Muscle layer of duodenum (tissue), 2 donors: ENCODE measurements around the gene IKZF2.

Experiments used
- H3K27ac ChIP-seq: one replicate; pipeline ENCODE4 v1.7.0; 2013; ENCODE audit warnings: mild to moderate bottlenecking, low read length
- H3K27me3 ChIP-seq: one replicate; pipeline ENCODE4 v1.7.0; 2013; ENCODE audit warnings: low read depth, mild to moderate bottlenecking, control low read depth, low read length
- H3K36me3 ChIP-seq, 2 donors: one replicate each; pipeline ENCODE4 v1.7.0; 2013; ENCODE audit warnings: low read length in 2 of 2, control low read depth in 1 of 2, mild to moderate bottlenecking in 1 of 2; ENCODE audit not compliant: insufficient read depth in 2 of 2, control insufficient read depth in 1 of 2
- H3K4me1 ChIP-seq, 2 donors: one replicate each; pipeline ENCODE4 v1.7.0; 2013; ENCODE audit warnings: low read length in 2 of 2, mild to moderate bottlenecking in 2 of 2, control low read depth in 1 of 2, moderate library complexity in 1 of 2; ENCODE audit not compliant: insufficient read depth in 2 of 2, control insufficient read depth in 1 of 2
- H3K4me3 ChIP-seq, 2 donors: one replicate each; pipeline ENCODE4 v1.7.0; 2013; ENCODE audit warnings: low read length in 2 of 2, low read depth in 1 of 2, mild to moderate bottlenecking in 1 of 2
- H3K9me3 ChIP-seq, 2 donors: one replicate each; pipeline ENCODE4 v1.7.0; 2013; ENCODE audit warnings: low read length in 2 of 2, control low read depth in 1 of 2, mild to moderate bottlenecking in 1 of 2; ENCODE audit not compliant: control insufficient read depth in 1 of 2
- donor health status: healthy.

IKZF2 gene

DNA sequence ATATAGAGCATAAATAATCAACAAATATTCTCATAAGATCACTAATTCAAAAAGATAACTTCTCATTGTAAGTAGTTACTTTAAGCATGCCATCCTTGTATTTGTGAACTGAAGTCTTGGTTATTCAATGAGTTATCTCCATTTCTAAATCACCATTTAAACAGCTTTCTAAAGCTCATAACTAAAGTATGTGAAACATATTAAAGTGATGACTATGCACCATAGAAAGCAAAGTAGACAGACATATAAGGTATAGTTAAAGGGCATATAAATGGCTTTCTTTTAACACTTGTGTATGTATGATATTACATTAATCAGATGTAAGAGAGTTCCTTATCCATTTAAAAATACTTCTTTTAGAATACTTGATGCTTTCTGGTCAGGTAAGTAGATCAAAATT is 83.5 kb downstream of the IKZF2 start:
- Histone ChIP-seq H3K27ac (no peak overlapping the region), H3K36me3 (no peaks in the 10 kb centered on the region), H3K27me3 (no peaks in the 10 kb centered on the region), H3K4me1 (peaks cover 0 to 11% of the 10 kb centered on the region in 2 donors), H3K4me3 (no peak overlapping the region), H3K9me3 (no peaks in the 10 kb centered on the region)

DNA sequence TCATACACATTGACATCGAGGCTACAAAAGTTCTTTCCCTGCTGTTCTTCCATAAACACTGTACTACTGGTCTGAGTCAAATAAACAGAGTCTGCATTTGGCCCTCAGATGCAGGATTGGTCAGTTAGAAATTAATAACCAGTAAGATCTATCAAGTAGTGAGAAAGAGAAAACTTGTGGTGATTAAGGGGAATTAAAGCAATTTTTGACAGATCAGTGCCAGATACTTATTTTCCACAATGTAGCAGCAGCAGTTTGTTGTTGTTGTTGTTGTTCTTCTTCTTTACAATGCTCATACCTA is 85.0 kb downstream of the IKZF2 start:
- no peaks in the 10 kb centered on the region for H3K9me3 ChIP-seq
- H3K4me1 ChIP-seq = peaks cover 0 to 11% of the 10 kb centered on the region in 2 donors
- H3K27me3 ChIP-seq = no peaks in the 10 kb centered on the region
- peak overlapping the region; percentile 20 to 26 for H3K4me3 ChIP-seq
- no peak overlapping the region for H3K27ac ChIP-seq
- H3K36me3 ChIP-seq = no peaks in the 10 kb centered on the region

DNA sequence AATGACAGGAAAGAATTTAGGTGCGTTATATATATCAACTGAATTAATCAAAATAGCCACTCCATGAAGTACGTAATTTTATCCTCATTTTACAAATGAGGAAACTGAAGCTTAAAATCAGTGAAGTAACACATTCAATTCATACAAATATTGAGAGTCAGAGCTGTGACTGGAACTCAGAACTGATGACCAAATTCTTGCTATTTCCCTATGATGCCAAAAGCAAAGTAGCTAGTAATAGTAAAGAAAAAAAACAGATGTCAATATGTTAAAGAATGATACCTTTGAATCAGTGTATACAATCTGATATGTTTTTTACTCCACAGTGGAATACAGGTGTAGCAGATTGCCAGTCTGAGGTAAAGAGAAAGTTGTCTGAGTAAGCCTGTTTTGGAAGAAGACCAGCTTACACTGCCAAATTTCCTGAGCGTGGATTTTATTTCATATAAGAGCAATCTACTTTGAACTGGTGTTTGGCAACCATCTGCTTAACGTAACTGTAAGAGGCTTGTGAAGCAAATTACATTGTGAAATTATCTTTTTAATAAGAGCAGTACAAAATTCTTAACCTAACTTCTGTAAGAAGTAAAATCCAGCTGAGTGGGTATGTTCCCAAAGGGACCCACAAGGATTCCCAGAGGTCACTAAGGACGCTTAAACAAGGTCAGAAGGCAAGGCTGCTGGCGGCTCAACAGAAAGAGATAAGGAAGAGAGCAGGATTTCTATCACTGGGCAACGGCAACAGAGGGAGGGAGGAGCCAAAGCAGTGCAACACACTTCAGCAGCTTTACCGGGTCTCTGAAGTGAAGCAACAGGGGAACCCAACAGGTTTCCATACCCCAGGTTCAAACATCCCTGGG is 85.6 kb downstream of the IKZF2 start:
- Histone ChIP-seq H3K27ac (no peak overlapping the region), H3K4me3 (peak overlapping the region; percentile 20 to 26), H3K9me3 (no peaks in the 10 kb centered on the region)

DNA sequence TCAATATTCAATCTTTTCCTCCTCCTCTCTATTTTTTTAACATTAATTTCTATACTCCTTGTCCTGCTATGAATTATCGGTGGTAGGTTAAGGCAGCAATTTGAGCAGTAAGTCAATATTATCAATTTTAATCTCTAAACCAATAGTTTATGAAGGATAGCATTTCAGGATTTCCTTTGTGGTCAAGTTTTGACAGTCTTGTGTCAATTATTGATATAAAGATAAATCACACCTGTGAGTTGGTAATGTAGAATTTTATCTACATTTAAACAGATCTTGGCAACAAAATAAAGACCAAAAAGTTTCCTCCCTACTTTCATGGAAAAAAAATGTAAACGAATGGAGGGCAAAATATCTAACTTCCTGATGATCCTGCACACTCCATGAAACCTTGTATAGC is 87.3 kb downstream of the IKZF2 start:
- H3K27me3 ChIP-seq = no peaks in the 10 kb centered on the region
- H3K4me3 ChIP-seq = no peak overlapping the region

More for the DNA sequence above, 85.6 kb downstream of the IKZF2 start:
- Histone ChIP-seq H3K36me3 (no peaks in the 10 kb centered on the region), H3K27me3 (no peaks in the 10 kb centered on the region), H3K4me1 (peaks cover 0 to 11% of the 10 kb centered on the region in 2 donors)

DNA sequence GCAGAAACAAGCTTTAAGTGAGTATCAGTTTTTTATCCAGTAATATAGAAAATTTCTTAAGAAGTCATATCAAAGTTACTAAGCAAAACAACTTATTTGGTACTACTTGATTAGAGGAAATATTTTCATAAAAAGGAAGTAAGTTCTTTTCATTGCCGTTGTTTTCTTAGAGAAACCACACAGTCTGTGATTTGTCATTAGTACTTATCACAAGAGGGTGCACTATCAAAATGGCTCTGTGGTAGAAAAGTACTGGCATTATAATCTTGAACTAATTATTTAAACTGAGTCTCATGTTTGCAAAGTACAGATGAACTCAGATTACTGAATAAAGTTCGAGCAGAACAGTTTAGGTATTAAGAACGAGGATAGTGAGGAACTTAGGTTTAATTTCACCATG is 93.4 kb downstream of the IKZF2 start:
- H3K4me3 ChIP-seq = no peak overlapping the region
- H3K27ac ChIP-seq = no peak overlapping the region
- H3K9me3 ChIP-seq = no peaks in the 10 kb centered on the region
- no peaks in the 10 kb centered on the region for H3K36me3 ChIP-seq
- H3K27me3 ChIP-seq = no peaks in the 10 kb centered on the region
- no peaks in the 10 kb centered on the region for H3K4me1 ChIP-seq

More for the DNA sequence above, 87.3 kb downstream of the IKZF2 start:
- Histone ChIP-seq H3K4me1 (peaks cover 0 to 11% of the 10 kb centered on the region in 2 donors), H3K9me3 (no peaks in the 10 kb centered on the region), H3K36me3 (no peaks in the 10 kb centered on the region), H3K27ac (no peak overlapping the region)

DNA sequence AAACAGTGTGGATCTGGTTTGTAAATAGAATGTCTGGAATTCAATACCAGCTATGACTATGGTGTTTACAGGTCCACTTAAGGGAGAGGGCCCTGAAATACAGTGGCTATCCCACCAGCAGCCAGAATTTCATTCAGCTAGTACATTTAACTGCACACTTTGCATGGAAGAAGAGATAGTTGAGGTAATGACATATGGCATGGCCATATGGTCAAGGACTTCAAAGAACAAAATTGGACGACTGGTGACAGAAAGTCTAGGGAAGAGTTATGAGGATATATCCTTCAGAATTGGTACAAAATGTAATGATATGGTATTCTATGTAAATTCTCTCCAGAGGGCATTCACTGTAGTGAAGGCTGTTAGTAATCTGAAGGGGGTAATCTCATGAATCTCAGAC is 105.0 kb downstream of the IKZF2 start:
- H3K27me3 ChIP-seq = no peaks in the 10 kb centered on the region
- peaks cover 0 to 14% of the 10 kb centered on the region in 2 donors for H3K36me3 ChIP-seq
- H3K4me3 ChIP-seq = no peak overlapping the region
- H3K4me1 ChIP-seq = no peaks in the 10 kb centered on the region
- H3K27ac ChIP-seq = no peak overlapping the region
- H3K9me3 ChIP-seq = no peaks in the 10 kb centered on the region

DNA sequence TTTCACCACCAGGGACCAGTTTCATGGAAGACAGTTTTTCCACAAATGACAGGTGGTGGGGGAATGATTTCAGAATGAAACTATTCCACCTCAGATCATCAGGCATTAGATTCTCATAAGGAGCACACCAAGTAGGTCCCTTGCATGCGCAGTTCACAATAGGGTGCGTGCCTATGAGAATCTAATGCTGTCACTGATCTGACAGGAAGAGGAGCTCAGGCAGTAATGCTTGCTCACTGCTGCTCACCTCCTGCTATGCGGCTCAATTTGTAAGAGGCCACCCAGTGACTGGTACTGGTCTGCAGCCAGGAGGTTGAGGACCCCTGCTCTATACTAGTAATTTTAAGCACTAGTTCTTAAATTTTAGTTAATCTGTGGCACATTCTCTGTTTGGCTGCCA is 107.8 kb downstream of the IKZF2 start:
- H3K4me3 ChIP-seq = no peak overlapping the region
- no peaks in the 10 kb centered on the region for H3K27me3 ChIP-seq
- H3K9me3 ChIP-seq = no peaks in the 10 kb centered on the region
- H3K36me3 ChIP-seq = peaks cover 0 to 14% of the 10 kb centered on the region in 2 donors
- H3K27ac ChIP-seq = no peak overlapping the region
- H3K4me1 ChIP-seq = no peaks in the 10 kb centered on the region

DNA sequence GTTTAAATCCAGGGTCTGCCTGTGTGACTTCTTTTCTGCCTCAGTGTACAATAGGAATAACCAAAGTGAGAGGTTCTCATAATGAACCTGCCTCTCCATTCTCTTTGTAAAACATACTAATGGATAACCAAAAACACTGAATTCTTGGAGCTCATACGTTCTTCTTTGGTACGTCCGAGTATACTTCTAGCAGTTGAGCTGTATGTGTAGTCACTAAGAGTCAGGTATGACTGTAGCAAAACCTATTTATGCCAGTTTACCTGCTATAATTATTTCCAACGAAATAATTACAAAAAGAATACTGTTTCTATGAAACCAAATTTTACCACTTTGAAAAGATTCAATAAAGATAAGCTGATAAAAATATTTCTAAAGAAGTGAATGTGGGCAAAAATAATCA is 109.2 kb downstream of the IKZF2 start:
- H3K4me3 ChIP-seq = no peak overlapping the region
- H3K9me3 ChIP-seq = no peaks in the 10 kb centered on the region
- H3K27ac ChIP-seq = no peak overlapping the region
- H3K27me3 ChIP-seq = no peaks in the 10 kb centered on the region
- H3K36me3 ChIP-seq = peaks cover 0 to 11% of the 10 kb centered on the region in 2 donors
- no peaks in the 10 kb centered on the region for H3K4me1 ChIP-seq

DNA sequence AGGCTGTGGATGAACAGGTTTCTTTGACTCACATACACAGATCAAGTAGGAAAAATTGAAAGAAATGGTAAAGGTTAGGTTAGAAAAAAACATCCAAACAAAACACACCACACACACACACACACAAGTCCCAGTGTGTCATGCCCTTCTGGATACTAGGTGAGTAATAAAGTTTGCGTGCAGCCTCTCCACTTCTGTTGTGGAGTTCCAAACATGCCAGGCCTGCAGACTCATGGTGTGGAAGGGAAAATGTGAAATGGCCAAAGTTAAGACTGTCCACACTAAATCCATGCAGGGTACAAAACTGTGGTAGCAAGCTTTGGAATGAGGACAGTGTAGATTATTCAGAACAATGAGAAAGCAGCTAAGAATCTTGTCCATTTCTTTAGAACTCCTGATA is 114.6 kb downstream of the IKZF2 start:
- Histone ChIP-seq H3K27me3 (no peaks in the 10 kb centered on the region), H3K9me3 (no peaks in the 10 kb centered on the region), H3K4me1 (no peaks in the 10 kb centered on the region), H3K36me3 (no peaks in the 10 kb centered on the region), H3K4me3 (no peak overlapping the region), H3K27ac (no peak overlapping the region)

DNA sequence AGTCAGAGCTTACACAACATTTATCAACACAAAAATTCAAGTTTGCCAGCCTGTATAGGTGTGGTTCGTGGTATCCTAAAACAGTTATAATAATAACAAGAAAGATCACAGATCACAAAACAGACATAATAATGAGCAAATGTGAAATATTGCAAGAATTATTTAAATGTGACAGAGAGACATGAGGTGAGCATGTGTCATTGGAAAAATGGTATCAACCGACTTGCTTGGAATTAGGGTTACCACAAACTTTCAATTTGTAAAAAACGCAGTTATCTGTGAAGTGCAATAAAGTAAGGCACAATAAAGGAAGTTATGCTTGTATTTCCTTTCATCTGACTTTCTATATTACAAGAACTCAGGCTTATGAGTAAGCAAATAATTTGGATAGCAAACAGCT is 116.8 kb downstream of the IKZF2 start:
- Histone ChIP-seq H3K4me1 (no peaks in the 10 kb centered on the region), H3K36me3 (no peaks in the 10 kb centered on the region), H3K4me3 (no peak overlapping the region), H3K27me3 (no peaks in the 10 kb centered on the region), H3K9me3 (no peaks in the 10 kb centered on the region), H3K27ac (no peak overlapping the region)

DNA sequence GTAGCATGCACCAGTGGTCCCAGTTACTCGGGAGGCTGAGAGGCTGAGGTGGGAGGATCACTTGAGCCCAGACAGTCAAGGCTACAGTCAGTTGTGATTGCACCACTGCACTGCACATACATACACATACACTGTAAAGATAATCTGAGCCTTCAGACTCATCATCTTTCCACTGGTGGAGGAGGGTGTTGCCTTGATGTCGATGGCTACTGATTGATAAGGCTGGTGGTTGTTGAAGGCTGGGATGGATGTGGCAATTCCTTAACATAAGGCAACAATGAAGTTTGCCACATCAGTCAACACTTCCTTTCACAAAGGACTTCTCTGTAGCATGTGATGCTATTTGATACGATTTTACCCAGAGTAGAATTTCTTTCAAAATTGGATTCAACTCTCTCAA is 118.8 kb downstream of the IKZF2 start:
- no peak overlapping the region for H3K4me3 ChIP-seq
- no peaks in the 10 kb centered on the region for H3K36me3 ChIP-seq
- no peaks in the 10 kb centered on the region for H3K4me1 ChIP-seq
- H3K9me3 ChIP-seq = no peaks in the 10 kb centered on the region
- no peaks in the 10 kb centered on the region for H3K27me3 ChIP-seq
- no peak overlapping the region for H3K27ac ChIP-seq

DNA sequence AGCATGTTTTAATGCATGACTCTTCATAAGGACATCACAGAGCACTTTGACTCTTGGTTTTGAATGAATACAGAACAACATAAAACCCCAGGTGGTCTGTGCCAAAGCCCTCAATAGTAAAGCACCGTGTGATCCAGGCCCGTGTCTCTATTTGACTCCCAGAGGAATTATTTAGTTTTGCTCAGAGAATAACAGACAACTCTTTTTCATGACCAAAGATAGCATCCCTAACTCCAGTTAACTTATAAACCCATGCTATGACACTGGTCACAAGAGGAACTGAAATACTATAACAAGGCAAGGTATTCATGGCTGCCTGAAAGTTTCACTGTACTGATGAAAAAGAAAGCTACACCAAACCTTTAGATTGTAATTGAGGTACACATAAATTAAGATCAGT is 128.4 kb downstream of the IKZF2 start:
- H3K4me1 ChIP-seq = no peaks in the 10 kb centered on the region
- H3K27ac ChIP-seq = no peak overlapping the region
- H3K27me3 ChIP-seq = no peaks in the 10 kb centered on the region
- H3K9me3 ChIP-seq = no peaks in the 10 kb centered on the region
- no peaks in the 10 kb centered on the region for H3K36me3 ChIP-seq
- H3K4me3 ChIP-seq = no peak overlapping the region
